Activated B cell treated with CpG ODN at 0.5 μM for 24 hours (primary cell): Measurements from ENCODE around the gene TMEM174. TPM values are rescaled to one million over a fixed set of nuclear protein-coding genes. Genes with fewer than 3 reads are reported as not detected.
"Not testable (repeated sequence)": the region's sequence is repeated elsewhere in the genome, so short reads cannot be mapped to it uniquely, and the experiment has no call there.

Source experiments
- ATAC-seq: fragments of 200-7000 bp; cut with Tn5 transposase; one replicate; pipeline ENCODE4 v1.10.0; 2021; ENCODE audit warnings: low read depth, mild to moderate bottlenecking, moderate library complexity
- CTCF ChIA-PET: fragments of 350-600 bp; sonication (Branson Sonifier 250); formaldehyde crosslinking; loops from one replicate; lab custom pipeline; 2021; ENCODE audit warnings: antibody characterized with exemption; lab: Charles Lee
- POLR2A ChIA-PET: fragments of 350-600 bp; sonication (Branson Sonifier 250); formaldehyde crosslinking; loops from one replicate; lab custom pipeline; 2021; ENCODE audit warnings: antibody characterized with exemption; lab: Charles Lee
- DNase-seq: peaks from one replicate; pipeline ENCODE4 v3.0.0; 2022
- H3K27ac Mint-ChIP-seq: one replicate; pipeline ENCODE4 v1.8.0; 2020; ENCODE audit warnings: mixed read lengths
- H3K27me3 Mint-ChIP-seq: one replicate; pipeline ENCODE4 v1.8.0; 2021; ENCODE audit warnings: mixed read lengths
- H3K36me3 Mint-ChIP-seq: one replicate; pipeline ENCODE4 v1.8.0; 2021; ENCODE audit warnings: low read depth, mixed read lengths
- H3K4me1 Mint-ChIP-seq: one replicate; pipeline ENCODE4 v1.8.0; 2021; ENCODE audit warnings: mixed read lengths
- H3K4me3 Mint-ChIP-seq: one replicate; pipeline ENCODE4 v1.8.0; 2020; ENCODE audit warnings: mild to moderate bottlenecking, mixed read lengths
- H3K9me3 Mint-ChIP-seq: one replicate; pipeline ENCODE4 v1.8.0; 2020; ENCODE audit warnings: mixed read lengths
- CTCF ChIP-seq: fragments of 200-600 bp; IDR thresholded peaks from one replicate; pipeline ENCODE4 v1.8.0; 2022; ENCODE audit warnings: antibody characterized with exemption, mild to moderate bottlenecking
- intact Hi-C: fragments of 100-400 bp; cut with micrococcal nuclease; formaldehyde crosslinking; loops from one replicate; pipeline ENCODE4 v1.15.1; 2024
- total RNA-seq: library from RNA; stranded (reverse); gene quantifications from 2 replicates; pipeline ENCODE4 v1.2.3, GENCODE V29; 2022

Gene TMEM174
- total RNA-seq, 1 donor from 2014 or later, result not detected

GRCh38 chr5:73212693-73213092 is 39.7 kb downstream of the TMEM174 start:
- CTCF ChIA-PET, ATAC-seq, H3K27ac Mint-ChIP-seq, DNase-seq, POLR2A ChIA-PET, H3K4me1 Mint-ChIP-seq, H3K4me3 Mint-ChIP-seq, H3K36me3 Mint-ChIP-seq: not testable (repeated sequence)
- H3K27me3 Mint-ChIP-seq, result peaks cover 68% of the 10 kb centered on the region
- peaks cover 15% of the 10 kb centered on the region for H3K9me3 Mint-ChIP-seq
- intact Hi-C loops, result loop anchor here (10.0 kb wide), 1 partner anchor 242 kb away; no protein-coding TSS in a partner anchor

GRCh38 chr5:73213566-73213998 is 40.6 kb downstream of the TMEM174 start:
- CTCF ChIA-PET, result no interaction called here
- TF ChIP-seq CTCF, result no peak
- POLR2A ChIA-PET, result no interaction called here
- H3K27me3 Mint-ChIP-seq, result peaks cover 71% of the 10 kb centered on the region
- peaks cover 9% of the 10 kb centered on the region for H3K4me1 Mint-ChIP-seq
- intact Hi-C loops, result loop anchor here (10.0 kb wide), 1 partner anchor 241 kb away; no protein-coding TSS in a partner anchor
- H3K4me3 Mint-ChIP-seq, result no peak overlapping the region
- no peak for ATAC-seq
- peaks cover 2% of the 10 kb centered on the region for H3K36me3 Mint-ChIP-seq
- peaks cover 15% of the 10 kb centered on the region for H3K9me3 Mint-ChIP-seq
- no peak overlapping the region for H3K27ac Mint-ChIP-seq
- no peak for DNase-seq

- Mint-ChIP-seq H3K36me3 (peaks cover 2% of the 10 kb centered on the region), H3K27ac (no peak overlapping the region), H3K4me1 (peaks cover 9% of the 10 kb centered on the region), H3K27me3 (peaks cover 66% of the 10 kb centered on the region), H3K4me3 (no peak overlapping the region), H3K9me3 (peaks cover 11% of the 10 kb centered on the region)
- DNase-seq, result no peak
- ATAC-seq, result no peak
- ChIA-PET CTCF (no interaction called here), POLR2A (no interaction called here)
- intact Hi-C loops, result loop anchor here (10.0 kb wide), 1 partner anchor 240 kb away; no protein-coding TSS in a partner anchor
- no peak for TF ChIP-seq CTCF
Measured at GRCh38 chr5:73214306-73214705, 41.3 kb downstream of the TMEM174 start.

GRCh38 chr5:73214996-73215395 is 42.0 kb downstream of the TMEM174 start:
- ATAC-seq (no peak), DNase-seq (no peak)
- Mint-ChIP-seq H3K9me3 (peaks cover 6% of the 10 kb centered on the region), H3K27ac (no peak overlapping the region), H3K36me3 (no peaks in the 10 kb centered on the region), H3K4me1 (peaks cover 9% of the 10 kb centered on the region), H3K27me3 (peaks cover 67% of the 10 kb centered on the region), H3K4me3 (no peak overlapping the region)
- POLR2A ChIA-PET, result no interaction called here
- no peak for TF ChIP-seq CTCF
- intact Hi-C loops, result loop anchor here (10.0 kb wide), 1 partner anchor 240 kb away; no protein-coding TSS in a partner anchor
- CTCF ChIA-PET, result no interaction called here

GRCh38 chr5:73215531-73215890 is 42.5 kb downstream of the TMEM174 start:
- Mint-ChIP-seq H3K36me3 (no peaks in the 10 kb centered on the region), H3K27ac (no peak overlapping the region), H3K4me3 (peak overlapping the region; percentile 61), H3K4me1 (peaks cover 9% of the 10 kb centered on the region), H3K9me3 (peaks cover 5% of the 10 kb centered on the region), H3K27me3 (peaks cover 68% of the 10 kb centered on the region)
- intact Hi-C loops, result loop anchor here (10.0 kb wide), 1 partner anchor 239 kb away; no protein-coding TSS in a partner anchor
- no peak for TF ChIP-seq CTCF
- DNase-seq, result no peak
- ATAC-seq, result no peak
- POLR2A ChIA-PET, result interaction anchor here (0.9 kb wide), 1 partner anchor 121 kb away, joined by 4 read pairs; no protein-coding TSS in a partner anchor
- CTCF ChIA-PET, result no interaction called here
